ENCODE measurements around the gene MED29.

MED29 gene

GRCh38 chr19:39411081-39411831 is 20.1 kb downstream of the MED29 start:
- peak; percentile 47 for DNase-seq (ENCODE audit: low read depth)

- peak; percentile 88 for DNase-seq (ENCODE audit: low read depth)
Observed at GRCh38 chr19:39411832-39412099, 20.6 kb downstream of the MED29 start.

GRCh38 chr19:39412100-39412866 is 21.1 kb downstream of the MED29 start, which contains the start of gene PLEKHG2:
PLEKHG2 (plus strand) TSS chr19:39412669; CDS start chr19:39414087, 1,418 bp downstream.
- DNase-seq (ENCODE audit: low read depth): peak; percentile 99

GRCh38 chr19:39412867-39413271 is 21.7 kb downstream of the MED29 start:
- DNase-seq (ENCODE audit: low read depth): no peak

- peak; percentile 40 for DNase-seq (ENCODE audit: low read depth)
Observed at GRCh38 chr19:39413272-39413910, 22.2 kb downstream of the MED29 start.

GRCh38 chr19:39413911-39414608 is 22.9 kb downstream of the MED29 start:
- peak; percentile 23 for DNase-seq (ENCODE audit: low read depth)

- no peak for DNase-seq (ENCODE audit: low read depth)
Observed at GRCh38 chr19:39415111-39416046, 24.2 kb downstream of the MED29 start.

GRCh38 chr19:39416152-39417120 is 25.3 kb downstream of the MED29 start:
- no peak for DNase-seq (ENCODE audit: low read depth)

GRCh38 chr19:39417463-39418181 is 26.4 kb downstream of the MED29 start:
- no peak for DNase-seq (ENCODE audit: low read depth)

GRCh38 chr19:39419003-39419402 is 27.8 kb downstream of the MED29 start:
- no peak for DNase-seq (ENCODE audit: low read depth)

- DNase-seq (ENCODE audit: low read depth): no peak
Observed at GRCh38 chr19:39420769-39421168, 29.6 kb downstream of the MED29 start.

GRCh38 chr19:39422020-39422419 is 30.8 kb downstream of the MED29 start:
- no peak for DNase-seq (ENCODE audit: low read depth)

- no peak for DNase-seq (ENCODE audit: low read depth)
Observed at GRCh38 chr19:39423258-39424086, 32.3 kb downstream of the MED29 start.

- DNase-seq (ENCODE audit: low read depth): no peak
Observed at GRCh38 chr19:39424934-39425333, 33.8 kb downstream of the MED29 start.

GRCh38 chr19:39425744-39426143 is 34.6 kb downstream of the MED29 start:
- no peak for DNase-seq (ENCODE audit: low read depth)

GRCh38 chr19:39426170-39426569 is 35.0 kb downstream of the MED29 start:
- DNase-seq (ENCODE audit: low read depth): no peak

- DNase-seq (ENCODE audit: low read depth): no peak
Observed at GRCh38 chr19:39427707-39428106, 36.5 kb downstream of the MED29 start.

- peak; percentile 79 for DNase-seq (ENCODE audit: low read depth)
Observed at GRCh38 chr19:39428283-39429112, 37.3 kb downstream of the MED29 start.

Data from iris pigment epithelial cell (primary cell).